Measurements from ENCODE around the gene NR2E1.
A peak's percentile ranks its signal among the peaks of the same experiment; 100 is the strongest.

- TF ChIP-seq EZH2 (IDR thresholded peaks at IDR 0.05; ENCODE audit: low read depth, unreplicated experiment): peak; percentile 65
- TF ChIP-seq POLR2AphosphoS5 (IDR thresholded peaks at IDR 0.05; ENCODE audit: low read depth): no peak
- no peak for TF ChIP-seq CTCF (conservative IDR thresholded peaks at IDR 0.05; ENCODE audit: low read depth in 2 of 2)
- TF ChIP-seq CREB1 (CRISPR knock-in tag; IDR thresholded peaks at IDR 0.05; ENCODE audit: low read depth): no peak
- no peak for TF ChIP-seq NANOG (IDR thresholded peaks at IDR 0.05; ENCODE audit: borderline replicate concordance)
- no peak for TF ChIP-seq REST (IDR thresholded peaks at IDR 0.05; ENCODE audit: unreplicated experiment)
- TF ChIP-seq JUNB (IDR thresholded peaks at IDR 0.05; ENCODE audit: unreplicated experiment): no peak
- TF ChIP-seq EZH2phosphoT487 (IDR thresholded peaks at IDR 0.05; ENCODE audit: unreplicated experiment): no peak
- TF ChIP-seq STAT1 (IDR thresholded peaks at IDR 0.05; ENCODE audit: unreplicated experiment): no peak
- no peak for TF ChIP-seq ZNF114 (CRISPR knock-in tag; IDR thresholded peaks at IDR 0.05)
Measured at GRCh38 chr6:108171918-108172516, 6.2 kb downstream of the NR2E1 start.
